GM21529 (cell line): ENCODE measurements around the gene HELZ2.
"Not testable (repeated sequence)": the region's sequence is repeated elsewhere in the genome, so short reads cannot be mapped to it uniquely, and the experiment has no call there.

Source experiments
- ATAC-seq: cut with Tn5 transposase; IDR thresholded peaks from one replicate; pipeline ENCODE4 v1.9.1; 2021; ENCODE audit not compliant: unreplicated experiment

The HELZ2 gene

DNA sequence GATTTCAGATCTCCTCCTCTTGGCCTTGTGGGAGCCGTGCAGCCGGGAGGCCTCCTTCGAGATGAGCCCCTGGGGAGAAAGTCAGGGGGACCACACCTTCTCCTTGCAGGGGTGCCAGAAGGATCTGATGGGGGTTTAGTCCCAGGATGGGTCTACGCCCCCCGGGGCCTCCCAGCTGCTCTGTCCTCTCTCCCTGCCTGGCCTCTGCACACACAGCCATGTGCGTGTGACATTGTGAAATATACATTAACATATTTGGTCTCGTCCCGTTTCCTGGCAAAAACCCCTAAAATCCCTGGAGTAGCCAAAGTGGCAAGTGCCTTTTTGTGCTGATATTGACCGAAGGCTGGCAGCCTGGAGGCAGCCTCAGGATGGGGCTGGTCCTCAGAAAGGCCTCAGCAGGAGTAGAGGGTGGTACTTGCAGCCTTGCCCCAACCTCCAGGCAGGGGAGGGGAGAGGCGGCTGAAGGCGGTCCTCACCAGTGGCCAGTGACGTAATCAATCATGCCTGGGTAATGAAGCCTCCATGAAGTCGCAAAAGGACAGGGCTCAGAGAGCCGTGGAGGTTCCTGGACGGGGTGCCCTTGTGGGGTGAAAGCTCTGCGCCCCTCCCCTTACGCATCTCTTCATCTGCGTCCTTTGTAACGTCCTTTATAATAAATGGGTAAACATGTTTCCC is 5.1 kb upstream of the HELZ2 start:
- ATAC-seq: no peak

GRCh38 chr20:63578224-63579016 is 4.4 kb upstream of the HELZ2 start:
- no peak for ATAC-seq

GRCh38 chr20:63577317-63577894 is 3.4 kb upstream of the HELZ2 start:
- no peak for ATAC-seq

GRCh38 chr20:63576311-63576710 is 2.3 kb upstream of the HELZ2 start:
- ATAC-seq: no peak

GRCh38 chr20:63574829-63575743 is 1.0 kb upstream of the HELZ2 start:
- no peak for ATAC-seq

GRCh38 chr20:63573647-63574131 is 350 bp downstream of the HELZ2 start:
- ATAC-seq: no peak

DNA sequence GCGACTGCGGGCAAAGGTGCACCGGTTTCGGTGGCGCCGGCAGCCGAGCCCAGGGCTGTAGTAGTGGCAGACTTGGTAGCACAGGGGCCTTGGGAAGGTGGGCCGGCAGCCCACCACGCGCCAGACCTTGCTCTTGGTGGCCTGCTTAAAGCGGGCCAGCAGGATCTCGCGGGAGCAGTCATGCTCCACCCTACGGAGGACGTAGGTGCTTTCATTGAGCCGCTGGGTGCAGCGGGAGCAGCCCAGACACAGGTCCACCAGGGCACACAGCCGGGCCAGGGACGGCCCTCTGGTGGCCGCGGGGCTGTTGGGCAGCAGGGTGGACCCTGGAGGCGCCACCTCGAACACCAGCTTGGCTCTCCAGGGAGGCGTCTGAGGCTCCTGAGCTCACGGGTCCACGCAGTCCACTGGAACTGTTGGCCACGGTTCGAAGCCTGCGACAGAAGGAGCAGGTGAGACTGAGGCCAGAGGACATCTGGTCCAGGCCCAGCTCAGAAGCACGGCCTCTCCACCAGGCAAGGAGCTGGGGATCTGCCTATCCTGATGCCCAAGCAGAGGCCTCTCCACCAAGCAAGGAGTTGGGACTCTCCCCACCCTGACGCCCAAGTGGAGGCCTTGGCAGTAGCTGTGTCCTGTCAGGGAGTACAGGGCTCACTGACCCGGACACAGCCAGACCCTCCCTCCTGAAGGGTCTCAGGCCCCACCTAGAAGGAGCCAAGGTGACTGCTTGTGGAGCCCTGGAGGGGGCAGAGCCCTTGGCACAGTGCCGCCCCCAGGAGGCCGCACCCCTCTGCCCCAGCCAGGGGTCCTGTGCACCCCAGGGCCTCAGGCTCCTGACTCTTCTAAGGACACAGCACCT is 1.0 kb downstream of the HELZ2 start:
- ATAC-seq: no peak

DNA sequence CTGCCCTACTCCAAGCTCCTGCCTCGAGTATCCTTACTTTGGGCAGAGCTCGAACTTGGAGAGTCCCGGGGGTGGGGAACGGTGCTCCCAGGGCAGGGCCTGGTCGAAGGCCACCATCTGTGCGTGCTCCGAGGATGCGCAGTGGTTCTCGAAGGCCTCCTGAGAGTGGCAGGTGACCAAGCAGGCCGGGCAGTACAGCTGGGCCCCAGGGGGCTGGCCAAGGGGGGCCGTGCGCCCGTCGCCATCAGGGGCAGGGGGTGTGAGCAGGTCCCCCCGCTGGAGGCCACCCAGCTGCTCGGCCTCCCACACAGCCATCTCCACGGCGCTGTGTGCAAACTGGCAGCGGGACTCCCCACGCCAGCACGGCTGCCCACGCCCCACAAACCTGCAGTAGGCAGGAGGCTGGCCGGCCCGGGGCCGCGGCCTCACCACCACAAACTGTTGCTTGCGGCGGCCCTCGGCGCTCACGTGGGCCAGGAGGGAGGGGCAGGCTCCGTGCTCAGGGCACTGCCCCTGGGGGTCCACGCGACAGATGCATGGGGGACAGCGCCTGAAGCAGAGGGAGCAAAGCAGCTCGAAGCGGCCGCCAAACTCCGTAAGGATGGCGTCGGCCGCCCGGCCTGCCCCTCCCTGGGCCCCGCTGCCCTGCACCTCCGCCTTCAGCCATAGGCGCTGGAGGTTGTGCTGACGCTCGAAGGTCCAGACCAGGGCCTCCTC is 1.8 kb downstream of the HELZ2 start:
- ATAC-seq: no peak

DNA sequence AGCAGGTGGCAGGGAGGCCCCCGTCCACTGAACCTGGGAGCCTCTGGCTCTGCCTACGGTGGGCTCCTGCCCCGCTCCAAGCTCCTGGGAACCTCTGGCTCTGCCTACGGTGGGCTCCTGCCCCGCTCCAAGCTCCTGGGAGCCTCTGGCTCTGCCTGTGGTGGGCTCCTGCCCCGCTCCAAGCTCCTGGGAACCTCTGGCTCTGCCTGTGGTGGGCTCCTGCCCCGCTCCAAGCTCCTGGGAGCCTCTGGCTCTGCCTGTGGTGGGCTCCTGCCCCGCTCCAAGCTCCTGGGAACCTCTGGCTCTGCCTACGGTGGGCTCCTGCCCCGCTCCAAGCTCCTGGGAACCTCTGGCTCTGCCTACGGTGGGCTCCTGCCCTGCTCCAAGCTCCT is 3.0 kb downstream of the HELZ2 start:
- ATAC-seq: not testable (repeated sequence)

- ATAC-seq: no peak
Measured at GRCh38 chr20:63570281-63571086, 3.6 kb downstream of the HELZ2 start.

DNA sequence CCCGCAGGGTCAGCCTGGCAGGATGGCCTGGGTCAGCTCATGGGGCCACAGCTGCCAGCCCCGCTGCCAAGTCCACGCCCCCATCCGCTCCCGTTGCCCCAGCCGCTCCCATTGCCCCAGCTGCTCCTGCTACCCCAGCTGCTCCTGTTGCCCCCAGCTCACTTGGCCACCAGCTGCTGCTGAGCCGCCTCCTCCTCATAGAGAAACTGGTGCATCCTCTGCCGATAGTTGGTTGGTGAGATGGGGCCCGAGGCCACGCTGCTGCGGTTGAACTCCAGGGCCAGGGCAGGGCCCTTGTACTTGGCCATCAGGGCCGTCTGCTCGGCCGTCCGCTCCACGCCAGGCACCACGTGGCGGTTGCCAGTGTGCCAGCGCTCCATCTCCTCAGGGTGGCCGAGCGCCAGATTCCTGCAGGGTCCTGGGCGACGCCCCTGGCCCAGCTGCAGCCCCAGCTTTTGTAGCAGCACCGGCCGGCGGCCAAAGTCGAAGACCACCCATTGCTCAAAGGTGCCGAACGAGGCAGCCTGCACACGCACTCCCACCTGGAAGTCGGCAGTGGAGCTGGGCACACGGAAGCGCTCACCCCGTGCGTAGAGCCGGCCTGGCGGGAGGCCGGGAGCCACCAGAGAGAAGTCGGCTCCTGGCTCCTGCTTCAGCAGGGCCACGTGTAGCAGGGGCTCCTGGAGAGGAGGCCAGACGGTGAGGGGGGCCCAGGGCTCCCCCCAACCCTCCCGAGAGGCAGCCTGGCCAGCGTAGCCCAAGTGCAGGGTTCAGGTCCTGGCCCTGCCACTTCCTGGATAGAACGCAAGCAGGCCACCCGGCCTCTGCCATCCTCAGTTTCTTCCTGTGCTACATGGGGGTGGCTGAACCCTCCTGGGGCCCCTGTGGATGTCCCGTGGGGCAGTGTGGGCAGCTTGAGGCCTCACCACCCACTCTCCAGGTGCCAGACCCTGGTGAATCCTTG is 4.8 kb downstream of the HELZ2 start:
- peak; percentile 3 for ATAC-seq

DNA sequence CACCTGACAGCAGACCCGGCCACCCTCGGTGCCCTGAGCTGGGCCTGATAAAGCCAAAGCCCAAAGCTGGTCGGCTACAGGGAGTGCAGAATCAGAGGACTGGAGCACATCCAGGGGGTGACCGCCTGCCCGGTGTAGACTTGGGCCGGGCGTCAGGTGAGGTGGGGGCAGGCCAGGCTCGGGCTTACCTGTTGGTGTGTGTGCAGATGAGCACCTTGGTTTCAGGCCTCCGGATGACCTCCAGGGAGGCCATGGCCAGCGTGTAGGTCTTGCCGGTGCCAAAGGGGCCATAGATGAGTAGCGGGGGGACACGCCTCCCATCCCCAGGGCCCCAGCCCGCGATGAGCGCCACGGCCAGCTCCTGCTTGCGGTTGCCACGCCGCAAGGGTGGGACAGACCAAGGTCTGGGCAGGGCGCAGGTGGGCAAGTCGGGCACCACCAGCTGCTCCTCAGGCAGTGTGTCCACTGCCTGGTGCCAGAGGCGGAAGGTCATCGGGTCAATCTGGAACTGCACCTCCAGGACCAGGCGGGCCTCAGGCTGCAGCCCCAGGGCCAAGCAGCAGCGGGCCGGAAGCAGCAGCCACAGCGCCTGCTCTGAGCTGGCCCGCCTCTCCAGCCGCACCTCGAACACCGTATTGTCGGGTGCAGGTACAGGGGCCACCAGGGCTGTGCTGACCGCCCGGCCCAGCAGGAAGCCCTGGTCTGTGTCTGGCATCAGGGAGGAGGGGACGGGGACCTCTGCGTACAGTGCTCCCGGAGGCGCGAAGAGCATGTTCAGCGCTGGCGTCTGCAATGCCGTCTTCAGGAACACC is 5.7 kb downstream of the HELZ2 start:
- ATAC-seq: peak; percentile 15

DNA sequence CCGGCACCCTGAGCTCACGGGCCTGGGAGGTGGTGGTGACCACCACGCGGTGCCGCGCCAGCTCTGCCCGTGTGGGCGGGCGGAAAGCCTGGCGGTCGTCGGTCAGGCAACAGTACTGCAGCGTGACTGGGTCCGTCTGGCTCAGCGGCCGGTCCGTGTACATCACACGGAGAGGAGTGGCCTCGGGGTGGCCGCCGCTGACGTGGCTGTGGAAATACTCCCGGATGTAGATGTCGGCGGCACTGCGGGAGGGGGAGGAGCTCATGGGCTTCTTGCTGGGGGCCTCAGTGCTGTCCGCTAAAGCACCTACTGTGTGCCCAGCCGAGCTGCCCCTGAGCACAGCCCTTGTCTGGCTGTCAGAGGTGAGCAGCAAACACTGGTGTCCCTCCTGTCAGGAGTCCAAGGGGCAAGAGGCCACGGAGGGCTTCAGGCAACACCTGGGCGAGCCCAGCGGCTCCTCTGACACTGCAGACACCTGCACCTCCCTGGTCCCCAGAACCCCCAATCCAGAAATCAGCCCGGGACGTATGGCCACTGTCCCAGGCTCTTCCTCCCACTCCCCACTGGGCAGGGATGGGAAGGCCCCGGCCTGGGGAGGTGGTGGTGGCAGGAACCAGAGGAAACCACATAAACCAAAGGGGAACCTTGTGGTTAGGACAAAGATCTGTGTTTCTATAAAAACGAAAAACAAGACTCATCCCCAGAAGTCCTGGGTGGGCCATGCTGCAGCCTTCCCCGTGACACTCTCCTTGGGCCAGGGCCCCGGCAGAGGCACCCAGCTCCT is 6.5 kb downstream of the HELZ2 start:
- peak; percentile 76 for ATAC-seq

DNA sequence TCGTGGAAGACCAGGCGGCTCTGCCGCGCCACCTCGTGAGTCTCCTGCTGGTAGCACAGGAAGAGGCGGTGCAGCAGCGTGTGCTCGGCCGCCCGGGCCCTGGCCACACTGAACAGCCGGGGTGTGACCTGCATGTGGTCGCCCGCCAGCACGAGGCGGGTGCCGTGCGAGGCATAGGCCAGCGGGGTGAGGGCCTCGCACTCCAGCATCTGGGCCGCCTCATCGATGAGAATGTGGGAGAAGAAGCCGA is 7.0 kb downstream of the HELZ2 start:
- no peak for ATAC-seq

GRCh38 chr20:63566395-63567135 is 7.5 kb downstream of the HELZ2 start:
- ATAC-seq: no peak
